OCI-LY1 (cell line): ENCODE measurements around the gene VTI1A.

Experiments
- H2AFZ ChIP-seq: fragments of 200-600 bp; sonication (generic), shearing (Covaris generic); 2 replicates; pipeline ENCODE4 v1.6.0; 2014; ENCODE audit warnings: antibody characterized with exemption, mild to moderate bottlenecking, low read length
- H3F3A ChIP-seq: fragments of 200-600 bp; sonication (generic), shearing (Covaris generic); 2 replicates; pipeline ENCODE4 v1.6.0; 2014; ENCODE audit warnings: mild to moderate bottlenecking, antibody characterized with exemption, low read length, moderate library complexity; ENCODE audit not compliant: insufficient read depth
- H3K27ac ChIP-seq: fragments of 200-600 bp; sonication (generic); 2 replicates; pipeline ENCODE4 v1.5.1; 2014; ENCODE audit warnings: low read length, mixed run types, mild to moderate bottlenecking, low read depth; ENCODE audit not compliant: poor library complexity, severe bottlenecking
- H3K27me3 ChIP-seq: fragments of 200-600 bp; sonication (generic); 2 replicates; pipeline ENCODE4 v1.6.0; 2014; ENCODE audit warnings: antibody characterized with exemption, mild to moderate bottlenecking, low read length, moderate library complexity; ENCODE audit not compliant: insufficient read depth
- H3K36me3 ChIP-seq: fragments of 200-600 bp; sonication (generic); 2 replicates; pipeline ENCODE4 v1.6.1; 2014; ENCODE audit warnings: mild to moderate bottlenecking, antibody characterized with exemption, low read length, moderate library complexity, mixed read lengths; ENCODE audit not compliant: insufficient read depth
- H3K4me1 ChIP-seq: fragments of 200-600 bp; sonication (generic); 2 replicates; pipeline ENCODE4 v1.5.1; 2014; ENCODE audit warnings: mild to moderate bottlenecking, low read length, moderate library complexity; ENCODE audit not compliant: insufficient read depth, severe bottlenecking
- H3K4me2 ChIP-seq: fragments of 200-600 bp; sonication (generic), shearing (Covaris generic); 2 replicates; pipeline ENCODE4 v1.6.1; 2014; ENCODE audit warnings: low read length
- H3K4me3 ChIP-seq: fragments of 200-600 bp; sonication (generic); 2 replicates; pipeline ENCODE4 v1.5.1; 2014; ENCODE audit warnings: low read length, low read depth, mild to moderate bottlenecking, mixed read lengths; ENCODE audit not compliant: poor library complexity, severe bottlenecking
- H3K79me2 ChIP-seq: fragments of 200-600 bp; shearing (Covaris generic); 2 replicates; pipeline ENCODE4 v1.6.1; 2016; ENCODE audit warnings: mixed run types, low read length, mixed read lengths; ENCODE audit not compliant: insufficient read depth
- H3K9ac ChIP-seq: fragments of 200-600 bp; sonication (generic), shearing (Covaris generic); 2 replicates; pipeline ENCODE4 v1.6.1; 2014; ENCODE audit warnings: mild to moderate bottlenecking, low read length, mixed read lengths
- H3K9me2 ChIP-seq: fragments of 200-600 bp; sonication (generic), shearing (Covaris generic); 2 replicates; pipeline ENCODE4 v1.6.1; 2014; ENCODE audit warnings: low read depth, mild to moderate bottlenecking, low read length, mixed read lengths
- H3K9me3 ChIP-seq: fragments of 200-600 bp; shearing (Covaris generic); 2 replicates; pipeline ENCODE4 v1.6.1; 2014; ENCODE audit warnings: low read length, mixed read lengths
- H4K20me1 ChIP-seq: fragments of 200-600 bp; sonication (generic), shearing (Covaris generic); 2 replicates; pipeline ENCODE4 v1.6.0; 2016; ENCODE audit warnings: mild to moderate bottlenecking, low read length; ENCODE audit not compliant: insufficient read depth
- EZH2 ChIP-seq: fragments of 200-600 bp; sonication (generic), shearing (Covaris generic); IDR thresholded peaks from 2 replicates; pipeline ENCODE4 v1.8.0; 2017; ENCODE audit warnings: borderline replicate concordance, mixed run types, mild to moderate bottlenecking, antibody characterized with exemption, low read length, moderate library complexity, mixed read lengths
- TF ChIP-seq, protein P1 (sequence below): fragments of 200-600 bp; sonication (generic), shearing (Covaris generic); IDR thresholded peaks from 2 replicates; pipeline ENCODE4 v1.5.1; 2017; ENCODE audit warnings: mild to moderate bottlenecking, antibody characterized with exemption, low read length, moderate library complexity, mixed read lengths

Gene VTI1A

DNA sequence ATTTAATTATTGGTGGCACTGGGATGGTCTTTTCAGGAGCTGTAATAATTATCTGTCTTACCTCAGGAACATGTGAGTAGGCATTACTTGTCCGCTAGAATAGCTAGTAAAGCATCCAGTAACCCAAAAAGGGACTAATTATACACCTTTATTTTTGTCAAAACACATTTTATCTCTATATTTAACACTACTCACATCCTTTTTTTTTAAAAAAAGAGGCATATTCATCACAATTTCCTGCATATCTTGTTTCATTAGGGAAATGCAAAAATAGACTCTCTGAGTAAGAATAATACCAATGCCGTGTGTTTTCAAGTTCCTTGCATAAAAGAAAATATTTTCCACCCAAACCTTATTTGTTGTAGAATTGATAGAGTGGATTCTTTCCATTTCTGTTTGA is 99.5 kb downstream of the VTI1A start:
- Histone ChIP-seq H3K4me1 (no peaks in the 10 kb centered on the region), H3F3A (no peaks in the 10 kb centered on the region), H3K9me3 (no peaks in the 10 kb centered on the region), H3K4me3 (no peak overlapping the region), H4K20me1 (no peaks in the 10 kb centered on the region), H3K79me2 (no peaks in the 10 kb centered on the region), H3K9ac (no peak overlapping the region), H3K4me2 (no peak overlapping the region), H2AFZ (no peak overlapping the region), H3K27ac (no peak overlapping the region), H3K9me2 (no peaks in the 10 kb centered on the region), H3K36me3 (no peaks in the 10 kb centered on the region), H3K27me3 (no peaks in the 10 kb centered on the region)
- no peak for TF ChIP-seq EZH2
- TF ChIP-seq, protein P1, sequence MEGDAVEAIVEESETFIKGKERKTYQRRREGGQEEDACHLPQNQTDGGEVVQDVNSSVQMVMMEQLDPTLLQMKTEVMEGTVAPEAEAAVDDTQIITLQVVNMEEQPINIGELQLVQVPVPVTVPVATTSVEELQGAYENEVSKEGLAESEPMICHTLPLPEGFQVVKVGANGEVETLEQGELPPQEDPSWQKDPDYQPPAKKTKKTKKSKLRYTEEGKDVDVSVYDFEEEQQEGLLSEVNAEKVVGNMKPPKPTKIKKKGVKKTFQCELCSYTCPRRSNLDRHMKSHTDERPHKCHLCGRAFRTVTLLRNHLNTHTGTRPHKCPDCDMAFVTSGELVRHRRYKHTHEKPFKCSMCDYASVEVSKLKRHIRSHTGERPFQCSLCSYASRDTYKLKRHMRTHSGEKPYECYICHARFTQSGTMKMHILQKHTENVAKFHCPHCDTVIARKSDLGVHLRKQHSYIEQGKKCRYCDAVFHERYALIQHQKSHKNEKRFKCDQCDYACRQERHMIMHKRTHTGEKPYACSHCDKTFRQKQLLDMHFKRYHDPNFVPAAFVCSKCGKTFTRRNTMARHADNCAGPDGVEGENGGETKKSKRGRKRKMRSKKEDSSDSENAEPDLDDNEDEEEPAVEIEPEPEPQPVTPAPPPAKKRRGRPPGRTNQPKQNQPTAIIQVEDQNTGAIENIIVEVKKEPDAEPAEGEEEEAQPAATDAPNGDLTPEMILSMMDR: no peak

DNA sequence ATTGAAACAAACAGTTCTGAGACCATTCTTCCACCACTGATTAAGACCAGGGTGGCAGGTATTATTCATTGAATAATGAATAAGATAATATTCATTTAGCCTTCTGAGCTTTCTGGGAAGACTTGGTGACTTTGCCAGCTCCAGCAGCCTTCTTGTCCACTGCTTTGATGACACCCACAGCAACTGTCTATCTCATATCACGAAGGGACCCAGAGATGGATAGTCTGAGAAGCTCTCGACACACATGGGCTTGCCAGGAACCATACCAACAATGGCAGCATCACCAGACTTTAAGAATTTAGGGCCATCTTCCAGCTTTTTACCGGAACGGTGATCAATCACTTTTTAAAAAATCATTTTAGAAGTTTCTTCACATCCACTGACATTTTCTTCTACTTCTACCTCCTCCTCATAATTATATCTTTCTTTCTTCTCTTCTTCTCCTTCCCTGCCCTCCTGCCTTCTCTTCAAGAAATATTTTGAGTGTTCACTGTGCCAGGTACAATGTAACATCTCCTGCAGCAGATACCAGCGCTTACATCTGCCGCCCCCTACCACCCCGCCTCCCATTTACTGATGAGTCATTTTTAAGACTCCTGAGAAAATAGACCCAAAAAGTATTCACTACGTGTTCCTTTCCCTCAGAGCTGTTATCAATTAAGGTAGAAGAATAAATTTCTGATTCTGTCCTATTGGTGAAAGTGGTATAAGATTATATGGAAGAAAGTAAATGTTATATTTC is 101.7 kb downstream of the VTI1A start:
- H3K36me3 ChIP-seq: no peaks in the 10 kb centered on the region
- H3K9ac ChIP-seq: no peak overlapping the region
- no peaks in the 10 kb centered on the region for H3K9me3 ChIP-seq
- H3K4me1 ChIP-seq: no peaks in the 10 kb centered on the region
- H3K27me3 ChIP-seq: no peaks in the 10 kb centered on the region
- no peaks in the 10 kb centered on the region for H3K79me2 ChIP-seq
- no peak overlapping the region for H3K4me2 ChIP-seq
- no peak overlapping the region for H3K4me3 ChIP-seq
- no peak overlapping the region for H3K27ac ChIP-seq
- TF ChIP-seq EZH2: no peak
- TF ChIP-seq, protein P1: no peak
- H4K20me1 ChIP-seq: no peaks in the 10 kb centered on the region
- no peaks in the 10 kb centered on the region for H3K9me2 ChIP-seq
- H3F3A ChIP-seq: no peaks in the 10 kb centered on the region
- H2AFZ ChIP-seq: no peak overlapping the region

DNA sequence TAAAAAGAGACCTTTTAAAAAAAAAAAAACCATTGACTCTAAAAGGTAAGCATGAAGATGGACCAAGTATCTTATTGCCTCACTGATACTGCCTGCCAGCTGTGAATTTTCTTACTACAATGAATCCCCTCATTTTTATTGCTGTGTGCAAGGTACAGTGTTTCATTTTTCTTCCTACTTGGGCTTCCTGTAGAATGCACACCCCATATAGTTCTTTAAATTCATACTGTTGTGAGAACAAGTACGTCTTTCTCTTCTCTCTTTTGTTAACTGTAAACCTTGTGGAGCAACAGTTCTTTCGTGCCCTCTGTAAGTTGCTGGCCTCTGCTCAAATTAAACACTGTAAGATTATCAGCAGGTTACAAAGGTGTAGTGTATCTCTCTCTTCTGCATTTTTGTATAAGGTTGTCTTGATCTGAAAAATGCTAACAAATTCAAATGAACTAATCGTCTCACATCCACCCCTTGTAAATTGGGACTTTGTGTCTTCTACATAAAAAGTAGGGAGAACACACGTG is 105.6 kb downstream of the VTI1A start:
- Histone ChIP-seq H3K9me2 (no peaks in the 10 kb centered on the region), H3K36me3 (no peaks in the 10 kb centered on the region), H3K27me3 (no peaks in the 10 kb centered on the region), H4K20me1 (no peaks in the 10 kb centered on the region), H3K79me2 (no peaks in the 10 kb centered on the region), H3K9ac (no peak overlapping the region), H3K4me1 (no peaks in the 10 kb centered on the region), H3K4me2 (no peak overlapping the region), H3F3A (no peaks in the 10 kb centered on the region), H3K27ac (no peak overlapping the region), H3K9me3 (no peaks in the 10 kb centered on the region), H3K4me3 (no peak overlapping the region), H2AFZ (no peak overlapping the region)
- TF ChIP-seq, protein P1: no peak
- no peak for TF ChIP-seq EZH2
